KOPT-K1 (cell line): ENCODE measurements around the gene REXO2.

Source experiments
- H3K27ac ChIP-seq: fragments of 200-600 bp; sonication (generic); 2 replicates; pipeline ENCODE4 v1.5.1; 2016; ENCODE audit warnings: antibody characterized with exemption, mild to moderate bottlenecking, low read depth, low read length; ENCODE audit not compliant: poor library complexity, severe bottlenecking
- H3K36me3 ChIP-seq: fragments of 200-600 bp; sonication (generic); 2 replicates; pipeline ENCODE4 v1.5.1; 2017; ENCODE audit warnings: antibody characterized with exemption, mild to moderate bottlenecking, low read length, moderate library complexity; ENCODE audit not compliant: insufficient read depth
- H3K9me3 ChIP-seq: fragments of 200-600 bp; sonication (generic); 2 replicates; pipeline ENCODE4 v1.5.1; 2017; ENCODE audit warnings: antibody characterized with exemption, low read length, mild to moderate bottlenecking; ENCODE audit not compliant: insufficient read depth, poor library complexity, severe bottlenecking

Gene REXO2

GRCh38 chr11:114439229-114440120 lies at the start of gene REXO2:
Gene REXO2 (plus strand): TSS chr11:114439467. CDS start chr11:114439529, 62 bp downstream.
- Histone ChIP-seq H3K36me3 (no peaks in the 10 kb centered on the region), H3K27ac (peak within 1 kb of the TSS; percentile 63), H3K9me3 (no peaks in the 10 kb centered on the region)

GRCh38 chr11:114392735-114393667 lies 46.3 kb upstream of the REXO2 start:
- Histone ChIP-seq H3K36me3 (no peaks in the 10 kb centered on the region), H3K9me3 (no peaks in the 10 kb centered on the region), H3K27ac (no peak overlapping the region)

- no peaks in the 10 kb centered on the region for H3K36me3 ChIP-seq
- H3K27ac ChIP-seq: no peak overlapping the region
- no peaks in the 10 kb centered on the region for H3K9me3 ChIP-seq
These were observed 43.5 kb upstream of the REXO2 start for GRCh38 chr11:114395736-114396135.

- Histone ChIP-seq H3K27ac (no peak overlapping the region), H3K36me3 (no peaks in the 10 kb centered on the region), H3K9me3 (no peaks in the 10 kb centered on the region)
These were observed 42.4 kb upstream of the REXO2 start for GRCh38 chr11:114396916-114397315.

- Histone ChIP-seq H3K27ac (no peak overlapping the region), H3K9me3 (no peaks in the 10 kb centered on the region), H3K36me3 (peaks cover 1% of the 10 kb centered on the region)
These were observed 41.8 kb upstream of the REXO2 start for GRCh38 chr11:114397349-114397982.

- Histone ChIP-seq H3K36me3 (peaks cover 11% of the 10 kb centered on the region), H3K27ac (no peak overlapping the region), H3K9me3 (no peaks in the 10 kb centered on the region)
These were observed 40.9 kb upstream of the REXO2 start for GRCh38 chr11:114398303-114398920.

- H3K36me3 ChIP-seq: peaks cover 23% of the 10 kb centered on the region
- peak overlapping the region; percentile 90 for H3K27ac ChIP-seq
- no peaks in the 10 kb centered on the region for H3K9me3 ChIP-seq
These were observed 39.6 kb upstream of the REXO2 start for GRCh38 chr11:114399490-114400215.

- peak within 1 kb of the TSS; percentile 90 for H3K27ac ChIP-seq
- H3K36me3 ChIP-seq: peaks cover 30% of the 10 kb centered on the region
- H3K9me3 ChIP-seq: no peaks in the 10 kb centered on the region
These were observed 38.9 kb upstream of the REXO2 start, which contains the start of the genes C11orf71 and RBM7 for GRCh38 chr11:114400216-114400914. Gene C11orf71 (minus strand): TSS chr11:114400511. CDS start chr11:114400331, 180 bp downstream. Gene RBM7 (plus strand): TSS chr11:114400666. CDS start chr11:114400672, 6 bp downstream.

- H3K9me3 ChIP-seq: no peaks in the 10 kb centered on the region
- H3K27ac ChIP-seq: peak overlapping the region; percentile 90
These were observed 38.4 kb upstream of the REXO2 start for GRCh38 chr11:114400915-114401223.

GRCh38 chr11:114401311-114401710 lies 38.0 kb upstream of the REXO2 start:
- Histone ChIP-seq H3K36me3 (peaks cover 40% of the 10 kb centered on the region), H3K27ac (peak overlapping the region; percentile 90)

More at GRCh38 chr11:114400915-114401223, 38.4 kb upstream of the REXO2 start:
- H3K36me3 ChIP-seq: peaks cover 35% of the 10 kb centered on the region

GRCh38 chr11:114412946-114413345 lies 26.3 kb upstream of the REXO2 start:
- Histone ChIP-seq H3K36me3 (peaks cover 48% of the 10 kb centered on the region), H3K27ac (no peak overlapping the region), H3K9me3 (no peaks in the 10 kb centered on the region)

More at GRCh38 chr11:114401311-114401710, 38.0 kb upstream of the REXO2 start:
- H3K9me3 ChIP-seq: no peaks in the 10 kb centered on the region

- Histone ChIP-seq H3K27ac (no peak overlapping the region), H3K9me3 (no peaks in the 10 kb centered on the region), H3K36me3 (peaks cover 38% of the 10 kb centered on the region)
These were observed 25.3 kb upstream of the REXO2 start for GRCh38 chr11:114413958-114414357.

- Histone ChIP-seq H3K27ac (no peak overlapping the region), H3K36me3 (peaks cover 20% of the 10 kb centered on the region; the same call in 1 of the 2 replicates), H3K9me3 (no peaks in the 10 kb centered on the region)
These were observed 22.8 kb upstream of the REXO2 start for GRCh38 chr11:114416441-114416961.
